Measurements from ENCODE around the gene DDX10.

The DDX10 gene

GRCh38 chr11:108963118-108963517 is 298.2 kb downstream of the DDX10 start:
- no peaks in the 10 kb centered on the region for H3K9me3 Mint-ChIP-seq (ENCODE audit: low read depth)
- H3K36me3 Mint-ChIP-seq = no peaks in the 10 kb centered on the region

GRCh38 chr11:108965306-108966001 is 300.6 kb downstream of the DDX10 start:
- Mint-ChIP-seq H3K4me3 (no peak overlapping the region), H3K36me3 (no peaks in the 10 kb centered on the region), H3K4me1 (ENCODE audit: low read depth) (peaks cover 6% of the 10 kb centered on the region), H3K27me3 (no peaks in the 10 kb centered on the region), H3K9me3 (ENCODE audit: low read depth) (no peaks in the 10 kb centered on the region), H3K27ac (no peak overlapping the region)

More at GRCh38 chr11:108963118-108963517, 298.2 kb downstream of the DDX10 start:
- H3K27ac Mint-ChIP-seq = no peak overlapping the region
- peaks cover 8% of the 10 kb centered on the region for H3K4me1 Mint-ChIP-seq (ENCODE audit: low read depth)
- H3K4me3 Mint-ChIP-seq = no peak overlapping the region
- no peaks in the 10 kb centered on the region for H3K27me3 Mint-ChIP-seq

GRCh38 chr11:108966206-108966605 is 301.3 kb downstream of the DDX10 start:
- Mint-ChIP-seq H3K27me3 (no peaks in the 10 kb centered on the region), H3K9me3 (ENCODE audit: low read depth) (no peaks in the 10 kb centered on the region), H3K27ac (no peak overlapping the region), H3K4me3 (no peak overlapping the region), H3K36me3 (no peaks in the 10 kb centered on the region), H3K4me1 (ENCODE audit: low read depth) (peaks cover 4% of the 10 kb centered on the region)

GRCh38 chr11:108966978-108967377 is 302.1 kb downstream of the DDX10 start:
- H3K36me3 Mint-ChIP-seq = no peaks in the 10 kb centered on the region
- H3K9me3 Mint-ChIP-seq (ENCODE audit: low read depth) = no peaks in the 10 kb centered on the region
- no peak overlapping the region for H3K4me3 Mint-ChIP-seq
- no peak overlapping the region for H3K27ac Mint-ChIP-seq
- no peaks in the 10 kb centered on the region for H3K27me3 Mint-ChIP-seq
- H3K4me1 Mint-ChIP-seq (ENCODE audit: low read depth) = no peaks in the 10 kb centered on the region

- Mint-ChIP-seq H3K9me3 (ENCODE audit: low read depth) (no peaks in the 10 kb centered on the region), H3K27me3 (no peaks in the 10 kb centered on the region), H3K36me3 (no peaks in the 10 kb centered on the region), H3K27ac (no peak overlapping the region), H3K4me3 (no peak overlapping the region), H3K4me1 (ENCODE audit: low read depth) (no peaks in the 10 kb centered on the region)
These were observed 302.7 kb downstream of the DDX10 start for GRCh38 chr11:108967571-108967970.

- Mint-ChIP-seq H3K4me1 (ENCODE audit: low read depth) (no peaks in the 10 kb centered on the region), H3K36me3 (no peaks in the 10 kb centered on the region), H3K4me3 (no peak overlapping the region), H3K27me3 (no peaks in the 10 kb centered on the region), H3K9me3 (ENCODE audit: low read depth) (no peaks in the 10 kb centered on the region), H3K27ac (no peak overlapping the region)
These were observed 305.5 kb downstream of the DDX10 start for GRCh38 chr11:108970221-108970991.

- H3K27me3 Mint-ChIP-seq = no peaks in the 10 kb centered on the region
- no peaks in the 10 kb centered on the region for H3K36me3 Mint-ChIP-seq
- no peak overlapping the region for H3K4me3 Mint-ChIP-seq
- H3K27ac Mint-ChIP-seq = no peak overlapping the region
- no peaks in the 10 kb centered on the region for H3K4me1 Mint-ChIP-seq (ENCODE audit: low read depth)
- no peaks in the 10 kb centered on the region for H3K9me3 Mint-ChIP-seq (ENCODE audit: low read depth)
These were observed 308.7 kb downstream of the DDX10 start for GRCh38 chr11:108973402-108974162.

- Mint-ChIP-seq H3K9me3 (ENCODE audit: low read depth) (no peaks in the 10 kb centered on the region), H3K36me3 (no peaks in the 10 kb centered on the region), H3K27ac (no peak overlapping the region), H3K4me1 (ENCODE audit: low read depth) (no peaks in the 10 kb centered on the region), H3K27me3 (peaks cover 5% of the 10 kb centered on the region), H3K4me3 (no peak overlapping the region)
These were observed 310.2 kb downstream of the DDX10 start for GRCh38 chr11:108975026-108975425.

GRCh38 chr11:108975641-108976071 is 310.8 kb downstream of the DDX10 start:
- no peak overlapping the region for H3K27ac Mint-ChIP-seq
- no peaks in the 10 kb centered on the region for H3K9me3 Mint-ChIP-seq (ENCODE audit: low read depth)
- no peak overlapping the region for H3K4me3 Mint-ChIP-seq
- peaks cover 5% of the 10 kb centered on the region for H3K27me3 Mint-ChIP-seq
- no peaks in the 10 kb centered on the region for H3K4me1 Mint-ChIP-seq (ENCODE audit: low read depth)
- no peaks in the 10 kb centered on the region for H3K36me3 Mint-ChIP-seq

- Mint-ChIP-seq H3K27me3 (peaks cover 5% of the 10 kb centered on the region), H3K9me3 (ENCODE audit: low read depth) (no peaks in the 10 kb centered on the region), H3K4me1 (ENCODE audit: low read depth) (no peaks in the 10 kb centered on the region), H3K36me3 (no peaks in the 10 kb centered on the region), H3K27ac (no peak overlapping the region), H3K4me3 (no peak overlapping the region)
These were observed 319.0 kb downstream of the DDX10 start for GRCh38 chr11:108983636-108984420.

GRCh38 chr11:108984523-108984922 is 319.7 kb downstream of the DDX10 start:
- H3K36me3 Mint-ChIP-seq = no peaks in the 10 kb centered on the region
- no peak overlapping the region for H3K4me3 Mint-ChIP-seq
- no peak overlapping the region for H3K27ac Mint-ChIP-seq
- H3K27me3 Mint-ChIP-seq = peaks cover 4% of the 10 kb centered on the region
- H3K4me1 Mint-ChIP-seq (ENCODE audit: low read depth) = no peaks in the 10 kb centered on the region
- no peaks in the 10 kb centered on the region for H3K9me3 Mint-ChIP-seq (ENCODE audit: low read depth)

GRCh38 chr11:108985236-108985944 is 320.5 kb downstream of the DDX10 start:
- no peaks in the 10 kb centered on the region for H3K36me3 Mint-ChIP-seq
- no peak overlapping the region for H3K4me3 Mint-ChIP-seq
- no peaks in the 10 kb centered on the region for H3K9me3 Mint-ChIP-seq (ENCODE audit: low read depth)
- H3K27me3 Mint-ChIP-seq = peaks cover 1% of the 10 kb centered on the region
- H3K27ac Mint-ChIP-seq = no peak overlapping the region
- H3K4me1 Mint-ChIP-seq (ENCODE audit: low read depth) = no peaks in the 10 kb centered on the region

- H3K9me3 Mint-ChIP-seq (ENCODE audit: low read depth) = no peaks in the 10 kb centered on the region
- no peaks in the 10 kb centered on the region for H3K36me3 Mint-ChIP-seq
- no peaks in the 10 kb centered on the region for H3K4me1 Mint-ChIP-seq (ENCODE audit: low read depth)
- H3K27me3 Mint-ChIP-seq = peaks cover 1% of the 10 kb centered on the region
- no peak overlapping the region for H3K4me3 Mint-ChIP-seq
- H3K27ac Mint-ChIP-seq = no peak overlapping the region
These were observed 321.0 kb downstream of the DDX10 start for GRCh38 chr11:108985945-108986279.

All from activated naive CD8-positive, alpha-beta T cell (primary cell).